Nephron (organoid): ENCODE measurements around the gene DUSP6.
A peak's percentile ranks its signal among the peaks of the same experiment; 100 is the strongest.

ENCODE experiments used
- H3K27ac Mint-ChIP-seq, 3 experiments: 2 replicates each; pipeline ENCODE4 v1.8.0; 2020; ENCODE audit warnings: mixed read lengths in 3 of 3, mild to moderate bottlenecking in 2 of 3, moderate library complexity in 1 of 3
- H3K27me3 Mint-ChIP-seq: 2 replicates; pipeline ENCODE4 v1.8.0; 2021; ENCODE audit warnings: low read depth, mild to moderate bottlenecking, moderate library complexity, mixed read lengths
- H3K36me3 Mint-ChIP-seq: 2 replicates; pipeline ENCODE4 v1.8.0; 2020; ENCODE audit warnings: low read depth, mixed read lengths
- H3K4me1 Mint-ChIP-seq: 2 replicates; pipeline ENCODE4 v1.8.0; 2020; ENCODE audit warnings: mixed read lengths
- H3K4me3 Mint-ChIP-seq, 3 experiments: 2 replicates each; pipeline ENCODE4 v1.8.0; 2020; ENCODE audit warnings: mild to moderate bottlenecking in 3 of 3, mixed read lengths in 3 of 3, moderate library complexity in 2 of 3
- H3K9me3 Mint-ChIP-seq: 2 replicates; pipeline ENCODE4 v1.8.0; 2020; ENCODE audit warnings: mixed read lengths
- TF ChIP-seq, protein P1 (sequence below), 3 experiments: fragments of 200-600 bp; sonication (generic); IDR thresholded peaks; one replicate each; pipeline ENCODE4 v1.5.0; 2021; ENCODE audit warnings: antibody characterized with exemption in 3 of 3; ENCODE audit not compliant: unreplicated experiment in 3 of 3

Gene DUSP6

DNA sequence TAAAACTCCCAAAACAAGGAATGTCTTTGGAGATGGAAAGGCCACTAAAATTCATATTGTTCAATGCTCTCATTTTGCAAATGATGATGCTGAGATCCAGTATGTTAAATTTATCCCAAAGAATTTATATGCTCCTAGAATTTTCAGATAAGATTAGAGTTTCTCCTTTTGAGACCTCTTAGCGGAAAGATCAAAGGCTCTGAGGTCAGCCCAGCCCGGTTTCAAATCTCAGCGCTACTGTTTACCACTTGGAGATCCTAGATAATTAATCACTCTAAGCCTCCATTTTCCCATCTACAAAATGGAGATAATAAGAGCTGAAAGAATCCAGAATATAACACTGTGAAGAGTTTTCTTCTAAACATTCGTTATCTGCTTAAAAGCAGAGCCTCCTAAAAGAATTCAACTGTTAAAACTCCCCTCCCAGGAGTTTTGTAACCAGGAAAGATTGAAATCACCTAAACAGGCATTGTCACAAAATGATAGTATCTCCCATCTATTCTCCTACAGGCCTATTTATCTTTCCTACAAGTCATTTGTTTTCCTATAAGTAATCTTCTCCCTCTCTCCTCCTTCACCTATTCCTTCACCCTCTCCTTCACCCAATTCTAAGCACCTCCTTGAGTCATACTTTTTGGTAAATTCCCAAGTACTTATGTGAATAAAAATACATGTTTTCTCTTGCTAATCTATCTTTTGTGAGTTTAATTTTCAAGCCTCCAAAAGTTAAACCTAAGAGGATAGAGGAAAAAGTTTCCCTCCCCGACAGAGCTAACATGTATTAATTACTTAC, 16.7 kb downstream of the DUSP6 start:
- TF ChIP-seq, protein P1, sequence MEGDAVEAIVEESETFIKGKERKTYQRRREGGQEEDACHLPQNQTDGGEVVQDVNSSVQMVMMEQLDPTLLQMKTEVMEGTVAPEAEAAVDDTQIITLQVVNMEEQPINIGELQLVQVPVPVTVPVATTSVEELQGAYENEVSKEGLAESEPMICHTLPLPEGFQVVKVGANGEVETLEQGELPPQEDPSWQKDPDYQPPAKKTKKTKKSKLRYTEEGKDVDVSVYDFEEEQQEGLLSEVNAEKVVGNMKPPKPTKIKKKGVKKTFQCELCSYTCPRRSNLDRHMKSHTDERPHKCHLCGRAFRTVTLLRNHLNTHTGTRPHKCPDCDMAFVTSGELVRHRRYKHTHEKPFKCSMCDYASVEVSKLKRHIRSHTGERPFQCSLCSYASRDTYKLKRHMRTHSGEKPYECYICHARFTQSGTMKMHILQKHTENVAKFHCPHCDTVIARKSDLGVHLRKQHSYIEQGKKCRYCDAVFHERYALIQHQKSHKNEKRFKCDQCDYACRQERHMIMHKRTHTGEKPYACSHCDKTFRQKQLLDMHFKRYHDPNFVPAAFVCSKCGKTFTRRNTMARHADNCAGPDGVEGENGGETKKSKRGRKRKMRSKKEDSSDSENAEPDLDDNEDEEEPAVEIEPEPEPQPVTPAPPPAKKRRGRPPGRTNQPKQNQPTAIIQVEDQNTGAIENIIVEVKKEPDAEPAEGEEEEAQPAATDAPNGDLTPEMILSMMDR (IDR thresholded peaks at IDR 0.05; ENCODE audit: unreplicated experiment in 3 of 3), result no peak
- Mint-ChIP-seq H3K27ac (no peak overlapping the region), H3K36me3 (peaks cover 5% of the 10 kb centered on the region), H3K4me3 (no peak overlapping the region), H3K27me3 (peaks cover 16% of the 10 kb centered on the region), H3K4me1 (peaks cover 10% of the 10 kb centered on the region), H3K9me3 (peaks cover 4% of the 10 kb centered on the region)

DNA sequence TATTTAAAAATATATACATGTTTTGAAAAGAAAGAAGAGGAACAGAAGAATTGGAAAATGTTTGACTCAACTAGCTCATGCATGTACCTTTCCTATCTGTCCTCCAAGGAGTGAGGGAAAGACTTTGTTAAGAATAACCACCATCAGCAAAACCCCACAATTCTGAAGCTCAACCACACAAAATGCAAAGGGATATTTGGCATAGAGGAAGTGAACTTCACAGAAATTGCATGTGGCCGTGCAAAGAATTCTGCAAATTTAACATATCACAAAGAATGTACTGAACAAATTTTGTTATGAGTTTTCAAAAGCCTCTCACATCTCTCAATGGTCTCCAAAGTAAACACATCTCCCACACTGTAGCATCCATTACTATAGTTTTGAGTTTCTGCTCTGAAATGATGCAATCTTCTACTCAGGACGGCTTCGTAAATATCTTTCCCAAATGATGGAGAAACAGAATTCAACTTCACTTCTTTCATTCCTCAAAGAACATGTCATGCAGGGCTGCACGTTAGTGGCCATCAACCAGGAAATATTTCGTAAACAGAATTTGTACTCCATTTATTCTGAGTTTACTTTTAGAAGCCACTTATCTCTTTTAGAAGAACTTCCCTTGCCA, 17.6 kb downstream of the DUSP6 start:
- Mint-ChIP-seq H3K4me3 (no peak overlapping the region), H3K4me1 (peaks cover 10% of the 10 kb centered on the region), H3K36me3 (peaks cover 8% of the 10 kb centered on the region), H3K27me3 (peaks cover 15% of the 10 kb centered on the region), H3K9me3 (peaks cover 7% of the 10 kb centered on the region), H3K27ac (no peak overlapping the region)
- TF ChIP-seq, protein P1 (IDR thresholded peaks at IDR 0.05; ENCODE audit: unreplicated experiment in 3 of 3), result no peak

DNA sequence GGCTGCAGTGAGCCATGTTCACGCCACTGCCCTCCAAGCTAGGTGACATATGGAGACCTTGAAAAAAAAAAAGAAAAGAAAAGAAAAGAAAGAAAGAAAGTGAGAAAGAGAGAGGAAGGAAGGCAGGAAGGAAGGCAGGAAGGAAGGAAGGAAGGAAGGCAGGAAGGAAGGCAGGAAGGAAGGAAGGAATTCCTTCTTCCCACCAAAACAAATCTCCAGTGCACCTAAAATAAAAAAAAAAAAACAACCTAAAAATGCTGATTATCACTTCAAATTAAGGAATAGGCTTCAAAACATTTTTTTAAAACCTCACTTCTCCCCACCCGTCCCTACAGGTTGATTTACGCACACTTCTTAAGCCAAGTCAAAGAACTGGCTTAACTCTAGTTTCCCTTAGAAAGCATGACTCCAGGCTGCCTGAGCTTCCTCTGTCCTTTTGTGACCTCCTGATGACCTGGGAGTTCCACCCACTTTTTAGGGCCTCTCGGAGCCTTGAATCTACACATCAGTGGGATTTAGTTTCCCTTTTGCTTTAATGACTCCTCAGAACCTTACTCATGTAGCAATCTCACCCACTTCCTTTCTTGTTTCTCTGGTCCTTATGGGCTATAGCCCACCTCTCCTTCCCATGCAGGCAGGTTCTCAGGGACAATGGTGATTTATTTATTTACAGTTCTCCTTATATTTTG, 18.6 kb downstream of the DUSP6 start:
- Mint-ChIP-seq H3K4me1 (peaks cover 14% of the 10 kb centered on the region), H3K9me3 (peaks cover 7% of the 10 kb centered on the region), H3K27ac (no peak overlapping the region), H3K27me3 (peaks cover 10% of the 10 kb centered on the region), H3K4me3 (no peak overlapping the region), H3K36me3 (peaks cover 8% of the 10 kb centered on the region)
- TF ChIP-seq, protein P1 (IDR thresholded peaks at IDR 0.05; ENCODE audit: unreplicated experiment in 3 of 3), result no peak

DNA sequence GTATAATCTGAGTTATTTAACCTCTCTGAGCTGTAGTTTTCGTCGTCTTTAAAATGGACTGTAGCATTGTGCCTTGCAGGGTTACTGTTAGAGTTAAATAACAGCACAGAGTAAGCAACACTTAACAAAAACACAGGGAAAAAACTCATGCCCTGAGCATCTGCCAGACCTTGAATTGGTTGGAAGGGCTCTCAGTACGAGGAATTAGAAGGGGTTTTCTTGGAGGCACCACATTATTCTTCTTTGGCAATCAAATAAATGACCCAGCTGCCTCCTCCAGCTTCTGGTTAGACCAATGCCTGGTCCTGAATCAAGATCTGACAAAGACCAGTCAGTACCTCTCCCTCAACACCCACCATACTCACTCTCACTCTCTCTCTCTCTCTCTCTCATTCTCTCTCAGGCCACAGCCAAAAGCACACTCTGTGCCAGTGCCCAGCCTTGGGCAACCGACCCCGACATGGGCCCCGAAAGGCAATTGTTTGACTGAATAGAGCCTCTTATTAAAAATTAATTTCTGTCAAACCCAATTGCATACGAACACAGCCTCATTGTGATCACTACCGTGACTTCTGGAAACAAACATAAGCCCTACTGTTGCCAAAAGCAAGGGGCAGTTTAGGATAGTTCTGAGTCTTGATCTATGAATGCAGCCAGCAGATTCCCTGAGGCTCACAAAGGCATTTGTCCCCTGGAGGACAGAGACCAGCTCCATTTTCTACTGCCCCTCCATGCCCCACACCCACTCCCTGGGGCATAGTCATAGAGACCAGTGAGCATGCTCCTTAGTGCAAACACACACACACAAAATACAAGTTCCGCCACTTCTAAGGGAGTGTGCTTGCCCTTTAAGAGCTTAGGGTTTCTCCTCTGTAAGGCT, 23.9 kb downstream of the DUSP6 start:
- peaks cover 8% of the 10 kb centered on the region for H3K36me3 Mint-ChIP-seq
- H3K4me3 Mint-ChIP-seq, result peak overlapping the region in 1 of 3 experiments; percentile 57
- peaks cover 48% of the 10 kb centered on the region for H3K4me1 Mint-ChIP-seq
- peak overlapping the region; percentile 78 to 88 (median 83) for H3K27ac Mint-ChIP-seq
- TF ChIP-seq, protein P1 (IDR thresholded peaks at IDR 0.05; ENCODE audit: unreplicated experiment in 3 of 3), result no peak
- peaks cover 4% of the 10 kb centered on the region for H3K27me3 Mint-ChIP-seq
- peaks cover 7% of the 10 kb centered on the region for H3K9me3 Mint-ChIP-seq

DNA sequence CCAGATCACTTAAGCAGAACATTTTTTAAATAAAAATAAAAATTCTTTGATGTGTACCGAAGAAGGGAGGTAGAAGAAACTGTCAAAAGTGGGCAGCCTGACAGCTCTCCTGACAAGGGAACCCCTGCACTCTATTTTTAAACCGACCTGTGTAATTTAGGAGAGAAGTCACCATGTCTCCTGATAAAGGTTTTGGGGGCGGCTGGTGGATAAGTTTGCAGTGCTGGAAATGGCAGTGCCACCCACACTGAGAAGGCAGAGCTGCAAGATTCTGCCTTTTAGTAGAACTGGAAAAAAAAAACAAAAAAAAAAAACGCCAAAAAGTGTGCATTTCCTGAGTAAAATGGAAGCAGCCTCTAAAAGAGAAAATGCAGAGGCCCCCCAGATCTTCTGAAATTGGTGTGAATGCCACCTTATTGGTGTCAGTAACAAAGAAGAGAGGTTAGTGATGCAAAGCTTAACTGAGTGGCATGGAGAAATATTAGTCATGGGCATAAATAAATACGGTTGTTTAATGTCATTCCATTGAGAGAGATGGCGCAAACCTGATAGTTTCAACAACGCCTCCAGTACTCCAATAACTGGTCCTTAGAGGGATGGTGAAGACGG, 24.7 kb downstream of the DUSP6 start:
- TF ChIP-seq, protein P1 (IDR thresholded peaks at IDR 0.05; ENCODE audit: unreplicated experiment in 3 of 3), result no peak
- H3K4me3 Mint-ChIP-seq, result no peak overlapping the region
- H3K27me3 Mint-ChIP-seq, result peaks cover 4% of the 10 kb centered on the region
- peak overlapping the region; percentile 78 to 88 (median 83) for H3K27ac Mint-ChIP-seq
- H3K4me1 Mint-ChIP-seq, result peaks cover 54% of the 10 kb centered on the region
- peaks cover 8% of the 10 kb centered on the region for H3K36me3 Mint-ChIP-seq
- peaks cover 7% of the 10 kb centered on the region for H3K9me3 Mint-ChIP-seq
